Vagina (tissue), 2 donors: ENCODE results near the gene VRK3.

Source experiments
- CTCF ChIP-seq, 3 experiments: fragments of 450-650 bp in 2 of 3; fragments of 200-600 bp in 1 of 3; sonication (generic) in 1 of 3; IDR thresholded peaks; one replicate each; pipeline ENCODE4 v1.5.1; 2017 to 2019; ENCODE audit warnings: antibody characterized with exemption in 3 of 3, mild to moderate bottlenecking in 2 of 3, moderate library complexity in 2 of 3
- POLR2AphosphoS5 ChIP-seq, 2 donors: sonication (generic); formaldehyde crosslinking; IDR thresholded peaks; one replicate each; pipeline ENCODE4 v1.9.0; 2017; ENCODE audit warnings: antibody characterized with exemption in 2 of 2, mild to moderate bottlenecking in 2 of 2, low read depth in 1 of 2; ENCODE audit not compliant: insufficient read depth in 1 of 2

GRCh38 chr19:49988007-49988406 is 37.2 kb downstream of the VRK3 start:
- TF ChIP-seq POLR2AphosphoS5 (IDR thresholded peaks at IDR 0.05; ENCODE audit: insufficient read depth in 1 of 2, low read depth in 1 of 2): no peak
- no peak for TF ChIP-seq CTCF (IDR thresholded peaks at IDR 0.05)
